Dendritic cell treated with granulocyte-macrophage colony-stimulating factor and Interleukin-4, amounts not matched to agents 40 ng/mL and 50 ng/mL, for 4 days (primary cell): ENCODE results near the gene TRPM1.

Experiments used
- H3K27ac Mint-ChIP-seq: one replicate; pipeline ENCODE4 v1.8.0; 2022; ENCODE audit warnings: mild to moderate bottlenecking, mixed read lengths
- H3K27me3 Mint-ChIP-seq: one replicate; pipeline ENCODE4 v1.8.0; 2022; ENCODE audit warnings: mild to moderate bottlenecking, mixed read lengths
- H3K36me3 Mint-ChIP-seq: one replicate; pipeline ENCODE4 v1.8.0; 2022; ENCODE audit warnings: low read depth, mixed read lengths
- H3K4me1 Mint-ChIP-seq: one replicate; pipeline ENCODE4 v1.8.0; 2022; ENCODE audit warnings: low read depth, mixed read lengths
- H3K4me3 Mint-ChIP-seq: one replicate; pipeline ENCODE4 v1.8.0; 2022; ENCODE audit warnings: mild to moderate bottlenecking, moderate library complexity, mixed read lengths
- H3K9me3 Mint-ChIP-seq: one replicate; pipeline ENCODE4 v1.8.0; 2022; ENCODE audit warnings: mixed read lengths
- intact Hi-C: fragments of 100-400 bp; cut with micrococcal nuclease; formaldehyde crosslinking; loops from one replicate; pipeline ENCODE4 v1.15.0; 2022

The TRPM1 gene

GRCh38 chr15:31065824-31066223 lies 35.7 kb downstream of the TRPM1 start:
- H3K27ac Mint-ChIP-seq, result no peak overlapping the region
- no peaks in the 10 kb centered on the region for H3K36me3 Mint-ChIP-seq
- no peak overlapping the region for H3K4me3 Mint-ChIP-seq
- intact Hi-C loops, result no loop called here
- H3K9me3 Mint-ChIP-seq, result no peaks in the 10 kb centered on the region
- peaks cover 5% of the 10 kb centered on the region for H3K4me1 Mint-ChIP-seq
- H3K27me3 Mint-ChIP-seq, result peaks cover 2% of the 10 kb centered on the region

GRCh38 chr15:31062911-31063310 lies 38.6 kb downstream of the TRPM1 start:
- Mint-ChIP-seq H3K4me3 (no peak overlapping the region), H3K27ac (no peak overlapping the region), H3K27me3 (peaks cover 2% of the 10 kb centered on the region), H3K9me3 (no peaks in the 10 kb centered on the region), H3K4me1 (peaks cover 5% of the 10 kb centered on the region), H3K36me3 (no peaks in the 10 kb centered on the region)
- intact Hi-C loops, result no loop called here

- Mint-ChIP-seq H3K27ac (no peak overlapping the region), H3K4me1 (peaks cover 5% of the 10 kb centered on the region), H3K36me3 (no peaks in the 10 kb centered on the region), H3K27me3 (peaks cover 2% of the 10 kb centered on the region), H3K9me3 (no peaks in the 10 kb centered on the region), H3K4me3 (no peak overlapping the region)
- intact Hi-C loops, result no loop called here
Observed at GRCh38 chr15:31062310-31062847, 39.1 kb downstream of the TRPM1 start.

- H3K4me3 Mint-ChIP-seq, result no peak overlapping the region
- H3K4me1 Mint-ChIP-seq, result peaks cover 5% of the 10 kb centered on the region
- peaks cover 9% of the 10 kb centered on the region for H3K9me3 Mint-ChIP-seq
- no peaks in the 10 kb centered on the region for H3K36me3 Mint-ChIP-seq
- intact Hi-C loops, result no loop called here
- H3K27me3 Mint-ChIP-seq, result peaks cover 4% of the 10 kb centered on the region
- H3K27ac Mint-ChIP-seq, result no peak overlapping the region
Observed at GRCh38 chr15:31060429-31061140, 40.9 kb downstream of the TRPM1 start.

GRCh38 chr15:31058236-31058962 lies 43.1 kb downstream of the TRPM1 start:
- Mint-ChIP-seq H3K36me3 (no peaks in the 10 kb centered on the region), H3K27ac (no peak overlapping the region), H3K4me3 (no peak overlapping the region), H3K9me3 (peaks cover 9% of the 10 kb centered on the region), H3K4me1 (peaks cover 8% of the 10 kb centered on the region), H3K27me3 (peaks cover 4% of the 10 kb centered on the region)
- intact Hi-C loops, result no loop called here

- Mint-ChIP-seq H3K4me3 (no peak overlapping the region), H3K27me3 (peaks cover 1% of the 10 kb centered on the region), H3K36me3 (no peaks in the 10 kb centered on the region), H3K27ac (no peak overlapping the region), H3K9me3 (peaks cover 1% of the 10 kb centered on the region), H3K4me1 (peaks cover 52% of the 10 kb centered on the region)
- intact Hi-C loops, result no loop called here
Observed at GRCh38 chr15:31051496-31052080, 49.9 kb downstream of the TRPM1 start.

- Mint-ChIP-seq H3K9me3 (no peaks in the 10 kb centered on the region), H3K36me3 (no peaks in the 10 kb centered on the region), H3K4me1 (peaks cover 58% of the 10 kb centered on the region), H3K27ac (no peak overlapping the region), H3K4me3 (no peak overlapping the region), H3K27me3 (peaks cover 1% of the 10 kb centered on the region)
- intact Hi-C loops, result no loop called here
Observed at GRCh38 chr15:31050953-31051352, 50.6 kb downstream of the TRPM1 start.

GRCh38 chr15:31049682-31050615 lies 51.6 kb downstream of the TRPM1 start:
- Mint-ChIP-seq H3K27ac (peak overlapping the region; percentile 3), H3K4me1 (peaks cover 58% of the 10 kb centered on the region), H3K36me3 (no peaks in the 10 kb centered on the region), H3K27me3 (peaks cover 1% of the 10 kb centered on the region), H3K4me3 (no peak overlapping the region), H3K9me3 (no peaks in the 10 kb centered on the region)
- intact Hi-C loops, result no loop called here

GRCh38 chr15:31049111-31049510 lies 52.4 kb downstream of the TRPM1 start:
- H3K9me3 Mint-ChIP-seq, result no peaks in the 10 kb centered on the region
- H3K4me3 Mint-ChIP-seq, result no peak overlapping the region
- H3K27ac Mint-ChIP-seq, result peak overlapping the region; percentile 3
- intact Hi-C loops, result no loop called here
- H3K4me1 Mint-ChIP-seq, result peaks cover 57% of the 10 kb centered on the region
- H3K36me3 Mint-ChIP-seq, result no peaks in the 10 kb centered on the region
- peaks cover 1% of the 10 kb centered on the region for H3K27me3 Mint-ChIP-seq

- Mint-ChIP-seq H3K36me3 (no peaks in the 10 kb centered on the region), H3K4me1 (peaks cover 44% of the 10 kb centered on the region), H3K4me3 (no peak overlapping the region), H3K9me3 (no peaks in the 10 kb centered on the region), H3K27me3 (peaks cover 2% of the 10 kb centered on the region), H3K27ac (no peak overlapping the region)
- intact Hi-C loops, result no loop called here
Observed at GRCh38 chr15:31047437-31047836, 54.1 kb downstream of the TRPM1 start.

GRCh38 chr15:31046759-31047359 lies 54.7 kb downstream of the TRPM1 start:
- H3K36me3 Mint-ChIP-seq, result no peaks in the 10 kb centered on the region
- H3K4me3 Mint-ChIP-seq, result no peak overlapping the region
- intact Hi-C loops, result no loop called here
- peaks cover 42% of the 10 kb centered on the region for H3K4me1 Mint-ChIP-seq
- peak overlapping the region; percentile 6 for H3K27ac Mint-ChIP-seq
- H3K27me3 Mint-ChIP-seq, result peaks cover 5% of the 10 kb centered on the region
- H3K9me3 Mint-ChIP-seq, result no peaks in the 10 kb centered on the region

GRCh38 chr15:31045606-31046005 lies 55.9 kb downstream of the TRPM1 start:
- H3K4me1 Mint-ChIP-seq, result peaks cover 29% of the 10 kb centered on the region
- H3K36me3 Mint-ChIP-seq, result no peaks in the 10 kb centered on the region
- peaks cover 6% of the 10 kb centered on the region for H3K27me3 Mint-ChIP-seq
- H3K4me3 Mint-ChIP-seq, result no peak overlapping the region
- intact Hi-C loops, result no loop called here
- no peak overlapping the region for H3K27ac Mint-ChIP-seq
- no peaks in the 10 kb centered on the region for H3K9me3 Mint-ChIP-seq

- Mint-ChIP-seq H3K27me3 (peaks cover 5% of the 10 kb centered on the region), H3K36me3 (no peaks in the 10 kb centered on the region), H3K27ac (no peak overlapping the region), H3K9me3 (no peaks in the 10 kb centered on the region), H3K4me3 (no peak overlapping the region), H3K4me1 (peaks cover 13% of the 10 kb centered on the region)
- intact Hi-C loops, result no loop called here
Observed at GRCh38 chr15:31042751-31043150, 58.8 kb downstream of the TRPM1 start.
